ENCODE measurements around the gene CILP.

DNA sequence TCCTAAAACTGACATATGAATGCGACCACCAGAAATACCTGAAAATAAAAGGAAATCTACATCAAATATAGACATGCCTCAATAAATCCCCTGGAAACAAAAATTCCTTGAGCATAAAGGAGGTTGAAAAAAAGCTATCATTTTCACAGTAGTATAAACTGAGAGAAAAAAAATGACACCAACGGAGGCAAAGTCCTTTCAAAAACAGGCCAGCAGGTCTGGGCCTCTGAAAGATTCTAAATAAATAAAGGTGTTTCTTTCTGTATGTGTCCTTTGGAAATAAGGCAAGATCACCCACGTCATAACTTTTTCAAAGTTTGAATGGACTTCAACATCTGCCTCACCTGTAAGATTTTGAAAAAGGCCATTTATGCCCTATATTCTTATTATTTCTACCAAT lies 31.1 kb downstream of the CILP start:
- no peak for TF ChIP-seq POLR2AphosphoS5 (IDR thresholded peaks at IDR 0.05)
- TF ChIP-seq, protein P1, sequence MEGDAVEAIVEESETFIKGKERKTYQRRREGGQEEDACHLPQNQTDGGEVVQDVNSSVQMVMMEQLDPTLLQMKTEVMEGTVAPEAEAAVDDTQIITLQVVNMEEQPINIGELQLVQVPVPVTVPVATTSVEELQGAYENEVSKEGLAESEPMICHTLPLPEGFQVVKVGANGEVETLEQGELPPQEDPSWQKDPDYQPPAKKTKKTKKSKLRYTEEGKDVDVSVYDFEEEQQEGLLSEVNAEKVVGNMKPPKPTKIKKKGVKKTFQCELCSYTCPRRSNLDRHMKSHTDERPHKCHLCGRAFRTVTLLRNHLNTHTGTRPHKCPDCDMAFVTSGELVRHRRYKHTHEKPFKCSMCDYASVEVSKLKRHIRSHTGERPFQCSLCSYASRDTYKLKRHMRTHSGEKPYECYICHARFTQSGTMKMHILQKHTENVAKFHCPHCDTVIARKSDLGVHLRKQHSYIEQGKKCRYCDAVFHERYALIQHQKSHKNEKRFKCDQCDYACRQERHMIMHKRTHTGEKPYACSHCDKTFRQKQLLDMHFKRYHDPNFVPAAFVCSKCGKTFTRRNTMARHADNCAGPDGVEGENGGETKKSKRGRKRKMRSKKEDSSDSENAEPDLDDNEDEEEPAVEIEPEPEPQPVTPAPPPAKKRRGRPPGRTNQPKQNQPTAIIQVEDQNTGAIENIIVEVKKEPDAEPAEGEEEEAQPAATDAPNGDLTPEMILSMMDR (IDR thresholded peaks at IDR 0.05) = no peak
- no peak for TF ChIP-seq POLR2A (IDR thresholded peaks at IDR 0.05)

All from sigmoid colon (tissue), 4 donors.